ENCODE data around the gene ARID1B.

The ARID1B gene

GRCh38 chr6:156954191-156954590 is 177.0 kb downstream of the ARID1B start:
- intact Hi-C loops (cut with DNase I; ENCODE audit: low total_unique reads), result no loop called here
- no peak overlapping the region for H3K4me3 ChIP-seq
- TF ChIP-seq CTCF (IDR thresholded peaks at IDR 0.05), result no peak
- no peak for DNase-seq
- H3K27ac ChIP-seq, result peak overlapping the region in 1 of 2 donors; percentile 41
- H3K27me3 ChIP-seq, result no peaks in the 10 kb centered on the region
- H3K9me3 ChIP-seq, result no peaks in the 10 kb centered on the region
- H3K36me3 ChIP-seq, result no peaks in the 10 kb centered on the region
- peaks cover 0 to 81% (median 46%) of the 10 kb centered on the region in 4 donors for H3K4me1 ChIP-seq

- Histone ChIP-seq H3K27ac (no peak overlapping the region), H3K36me3 (no peaks in the 10 kb centered on the region), H3K4me1 (peaks cover 0 to 75% (median 43%) of the 10 kb centered on the region in 4 donors), H3K4me3 (no peak overlapping the region), H3K27me3 (no peaks in the 10 kb centered on the region), H3K9me3 (no peaks in the 10 kb centered on the region)
- intact Hi-C loops (cut with DNase I; ENCODE audit: low total_unique reads), result no loop called here
- DNase-seq, result no peak
- no peak for TF ChIP-seq CTCF (IDR thresholded peaks at IDR 0.05)
These were observed 177.6 kb downstream of the ARID1B start for GRCh38 chr6:156954816-156955215.

GRCh38 chr6:156955494-156956183 is 178.5 kb downstream of the ARID1B start:
- H3K4me3 ChIP-seq, result no peak overlapping the region
- no peaks in the 10 kb centered on the region for H3K36me3 ChIP-seq
- intact Hi-C loops (cut with DNase I; ENCODE audit: low total_unique reads), result no loop called here
- H3K27ac ChIP-seq, result peak overlapping the region; percentile 54 to 59
- TF ChIP-seq CTCF (IDR thresholded peaks at IDR 0.05), result no peak
- H3K9me3 ChIP-seq, result no peaks in the 10 kb centered on the region
- H3K27me3 ChIP-seq, result no peaks in the 10 kb centered on the region
- DNase-seq, result no peak
- peaks cover 0 to 71% (median 42%) of the 10 kb centered on the region in 4 donors for H3K4me1 ChIP-seq

- DNase-seq, result no peak
- Histone ChIP-seq H3K4me1 (peaks cover 0 to 66% (median 42%) of the 10 kb centered on the region in 4 donors), H3K36me3 (no peaks in the 10 kb centered on the region), H3K27ac (peak overlapping the region; percentile 54 to 59), H3K9me3 (no peaks in the 10 kb centered on the region), H3K27me3 (no peaks in the 10 kb centered on the region), H3K4me3 (no peak overlapping the region)
- no peak for TF ChIP-seq CTCF (IDR thresholded peaks at IDR 0.05)
- intact Hi-C loops (cut with DNase I; ENCODE audit: low total_unique reads), result no loop called here
These were observed 179.1 kb downstream of the ARID1B start for GRCh38 chr6:156956286-156956685.

GRCh38 chr6:156957931-156958547 is 180.9 kb downstream of the ARID1B start:
- TF ChIP-seq CTCF (IDR thresholded peaks at IDR 0.05), result no peak
- no peak for DNase-seq
- no peak overlapping the region for H3K4me3 ChIP-seq
- H3K27ac ChIP-seq, result no peak overlapping the region
- H3K4me1 ChIP-seq, result peaks cover 0 to 53% (median 37%) of the 10 kb centered on the region in 4 donors
- H3K36me3 ChIP-seq, result no peaks in the 10 kb centered on the region
- no peaks in the 10 kb centered on the region for H3K27me3 ChIP-seq
- no peaks in the 10 kb centered on the region for H3K9me3 ChIP-seq
- intact Hi-C loops (cut with DNase I; ENCODE audit: low total_unique reads), result no loop called here
